HCT116 (cell line): ENCODE measurements around the gene CROT. TPM values are rescaled to one million over a fixed set of nuclear protein-coding genes. Genes with fewer than 3 reads are reported as not detected.

ENCODE experiments used
- ATAC-seq: fragments of 200-7000 bp; cut with Tn5 transposase; 2 replicates; pipeline ENCODE4 v1.9.1; 2020; ENCODE audit warnings: mild to moderate bottlenecking, moderate library complexity
- BruUV-seq: library from RNA; stranded (reverse); fragments of 400-500 nt; replicated peaks from 2 replicates; lab custom pipeline; 2021; lab: Mats Ljungman, UMichigan
- CTCF ChIA-PET: fragments of 300-600 bp; sonication (Branson Sonifier 250); formaldehyde crosslinking; loops from one replicate; lab custom pipeline; 2021; ENCODE audit warnings: antibody characterized with exemption; lab: Charles Lee
- POLR2A ChIA-PET: fragments of 300-600, 350-600 bp; sonication (Branson Sonifier 250); formaldehyde crosslinking; loops from one replicate; lab custom pipeline; 2021; ENCODE audit warnings: antibody characterized with exemption; lab: Charles Lee
- RAD21 ChIA-PET, 2 experiments: fragments of 300-600 bp; sonication (Branson Sonifier 250); formaldehyde crosslinking; loops; one replicate each; lab custom pipeline; 2023; ENCODE audit warnings: low total read pairs in 2 of 2; ENCODE audit not compliant: uncharacterized antibody in 2 of 2, unreplicated experiment in 2 of 2, low non-redundant PET in 1 of 2; lab: Charles Lee
- DNase-seq: peaks from one replicate; pipeline ENCODE4 v3.0.0-alpha.2; 2010; ENCODE audit warnings: low read depth, low spot score
- H2AFZ ChIP-seq: fragments of 200-600 bp; shearing (Covaris generic), sonication (generic); 2 replicates; pipeline ENCODE4 v1.6.1; 2017; ENCODE audit warnings: low read depth, mixed run types, mixed read lengths, antibody characterized with exemption, low read length; ENCODE audit not compliant: poor library complexity, severe bottlenecking
- H3K27ac ChIP-seq: 2 replicates; pipeline ENCODE4 v1.5.1; 2012; ENCODE audit warnings: low read depth, low read length
- H3K27me3 ChIP-seq: fragments of 200-600 bp; sonication (generic); 2 replicates; pipeline ENCODE4 v1.6.1; 2016; ENCODE audit warnings: mixed run types, low read length, mixed read lengths; ENCODE audit not compliant: insufficient read depth
- H3K36me3 ChIP-seq, 2 experiments: fragments of 200-500 bp in 1 of 2; fragments of 200-600 bp in 1 of 2; sonication (Bioruptor generic) in 1 of 2; sonication (generic) in 1 of 2; 2 replicates each; pipeline versions ENCODE4 v1.5.1 to v1.6.1; 2014 to 2016; ENCODE audit warnings: low read length in 2 of 2, inconsistent platforms in 1 of 2, mixed read lengths in 1 of 2, mixed run types in 1 of 2; ENCODE audit not compliant: insufficient read depth in 2 of 2, control insufficient read depth in 1 of 2
- H3K4me1 ChIP-seq, 2 experiments: fragments of 200-600 bp in 1 of 2; sonication (generic) in 1 of 2; 2 replicates each; pipeline versions ENCODE4 v1.5.1 to v1.6.1; 2012 to 2017; ENCODE audit warnings: low read length in 2 of 2, inconsistent platforms in 1 of 2, mild to moderate bottlenecking in 1 of 2, mixed read lengths in 1 of 2, mixed run types in 1 of 2, moderate library complexity in 1 of 2; ENCODE audit not compliant: insufficient read depth in 2 of 2, control insufficient read depth in 1 of 2
- H3K4me2 ChIP-seq: fragments of 200-600 bp; sonication (generic); 2 replicates; pipeline ENCODE4 v1.6.1; 2017; ENCODE audit warnings: mixed run types, low read length, mixed read lengths
- H3K4me3 ChIP-seq, 2 experiments: fragments of 200-600 bp in 1 of 2; sonication (generic) in 1 of 2; replicated peaks in 1 of 2; 2 replicates each; pipeline ENCODE4 v1.5.1; 2011 to 2016; ENCODE audit warnings: low read length in 2 of 2, control low read depth in 1 of 2, low read depth in 1 of 2, mild to moderate bottlenecking in 1 of 2, mixed read lengths in 1 of 2, mixed run types in 1 of 2
- H3K79me2 ChIP-seq: fragments of 200-600 bp; sonication (generic); 2 replicates; pipeline ENCODE4 v1.6.1; 2017; ENCODE audit warnings: mild to moderate bottlenecking, mixed run types, low read length, moderate library complexity, mixed read lengths; ENCODE audit not compliant: insufficient read depth
- H3K9ac ChIP-seq: fragments of 200-600 bp; sonication (generic); 2 replicates; pipeline ENCODE4 v1.6.1; 2016; ENCODE audit warnings: low read length, mixed read lengths
- H3K9me2 ChIP-seq: fragments of 200-600 bp; sonication (generic), shearing (Covaris generic); 2 replicates; pipeline ENCODE4 v1.6.1; 2017; ENCODE audit warnings: mixed run types, mild to moderate bottlenecking, moderate library complexity; ENCODE audit not compliant: insufficient read depth
- H3K9me3 ChIP-seq, 2 experiments: fragments of 200-500 bp in 1 of 2; fragments of 200-600 bp in 1 of 2; sonication (Bioruptor generic) in 1 of 2; sonication (generic) in 1 of 2; 2 replicates each; pipeline ENCODE4 v1.6.1; 2014 to 2017; ENCODE audit warnings: low read length in 2 of 2, mixed read lengths in 2 of 2, inconsistent platforms in 1 of 2, low read depth in 1 of 2, mild to moderate bottlenecking in 1 of 2, mixed run types in 1 of 2, moderate library complexity in 1 of 2; ENCODE audit not compliant: control insufficient read depth in 1 of 2, insufficient read depth in 1 of 2
- H4K20me1 ChIP-seq: fragments of 200-600 bp; sonication (generic), shearing (Covaris generic); 2 replicates; pipeline ENCODE4 v1.6.1; 2017; ENCODE audit warnings: mixed run types, mild to moderate bottlenecking, moderate library complexity; ENCODE audit not compliant: insufficient read depth
- EZH2 ChIP-seq: fragments of 200-600 bp; sonication (generic); IDR thresholded peaks from 2 replicates; pipeline ENCODE4 v1.6.1; 2017; ENCODE audit warnings: antibody characterized with exemption, mixed run types
- JUND ChIP-seq: IDR thresholded peaks from 2 replicates; pipeline ENCODE4 v1.6.1; 2012
- POLR2AphosphoS5 ChIP-seq: IDR thresholded peaks from 2 replicates; pipeline ENCODE4 v1.6.1; 2011; ENCODE audit warnings: mild to moderate bottlenecking, low read depth, low read length, moderate library complexity
- RAD21 ChIP-seq: IDR thresholded peaks from 2 replicates; pipeline ENCODE4 v1.6.1; 2012; ENCODE audit warnings: low read depth, mild to moderate bottlenecking
- intact Hi-C: fragments of 100-400 bp; cut with micrococcal nuclease; formaldehyde crosslinking; loops from 2 replicates; pipeline ENCODE4 v1.10.0; 2022
- total RNA-seq: library from RNA; stranded (reverse); gene quantifications from one replicate; pipeline ENCODE4 v1.2.1, GENCODE V29; 2021; ENCODE audit not compliant: unreplicated experiment
- TF ChIP-seq, protein P1 (sequence below), 3 experiments: fragments of 200-600 bp in 1 of 3; sonication (generic) in 1 of 3; IDR thresholded peaks in 2 of 3; conservative IDR thresholded peaks in 1 of 3; 2 replicates each; pipeline ENCODE4 v1.5.1; 2012 to 2017; ENCODE audit warnings: low read depth in 2 of 3, low read length in 2 of 3, antibody characterized with exemption in 1 of 3, borderline replicate concordance in 1 of 3, control low read depth in 1 of 3, mild to moderate bottlenecking in 1 of 3, mixed read lengths in 1 of 3, mixed run types in 1 of 3, moderate library complexity in 1 of 3; ENCODE audit not compliant: insufficient read depth in 1 of 3

Gene CROT
- total RNA-seq, 1 experiment from 2014 or later: 0.07 TPM

DNA sequence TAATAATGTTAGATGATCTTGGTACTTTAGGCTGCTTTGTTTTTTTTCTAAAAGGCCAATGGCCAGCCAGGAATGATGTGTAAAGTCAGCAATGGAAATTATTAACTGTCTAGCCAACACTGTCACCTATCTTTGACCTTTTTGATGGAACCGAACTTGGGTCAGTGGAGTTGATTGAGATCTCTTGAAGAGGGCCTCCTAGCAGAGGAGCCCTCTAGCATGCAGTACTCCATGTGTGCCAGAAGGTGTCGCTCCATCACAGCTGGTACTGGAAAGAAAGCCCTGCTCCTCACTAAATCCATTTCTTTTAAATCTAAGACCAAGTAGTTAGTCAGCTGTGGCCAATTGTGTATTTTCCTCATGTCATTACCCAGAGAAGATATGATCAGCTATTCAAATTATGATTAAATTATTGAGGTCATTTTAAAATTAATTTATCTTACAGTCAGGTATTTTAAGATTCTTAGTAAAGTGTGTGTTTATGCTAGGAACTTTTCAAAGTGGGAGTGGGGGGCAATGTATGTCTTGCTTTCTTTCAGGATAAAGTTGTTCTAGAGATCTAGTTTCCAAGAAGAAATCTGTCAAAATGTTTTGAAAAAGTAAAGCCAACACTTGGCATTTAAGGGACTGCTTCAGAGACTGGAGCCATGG is 33.1 kb upstream of the CROT start:
- no peak for TF ChIP-seq EZH2
- peak; percentile 90 for TF ChIP-seq RAD21
- TF ChIP-seq, protein P1, sequence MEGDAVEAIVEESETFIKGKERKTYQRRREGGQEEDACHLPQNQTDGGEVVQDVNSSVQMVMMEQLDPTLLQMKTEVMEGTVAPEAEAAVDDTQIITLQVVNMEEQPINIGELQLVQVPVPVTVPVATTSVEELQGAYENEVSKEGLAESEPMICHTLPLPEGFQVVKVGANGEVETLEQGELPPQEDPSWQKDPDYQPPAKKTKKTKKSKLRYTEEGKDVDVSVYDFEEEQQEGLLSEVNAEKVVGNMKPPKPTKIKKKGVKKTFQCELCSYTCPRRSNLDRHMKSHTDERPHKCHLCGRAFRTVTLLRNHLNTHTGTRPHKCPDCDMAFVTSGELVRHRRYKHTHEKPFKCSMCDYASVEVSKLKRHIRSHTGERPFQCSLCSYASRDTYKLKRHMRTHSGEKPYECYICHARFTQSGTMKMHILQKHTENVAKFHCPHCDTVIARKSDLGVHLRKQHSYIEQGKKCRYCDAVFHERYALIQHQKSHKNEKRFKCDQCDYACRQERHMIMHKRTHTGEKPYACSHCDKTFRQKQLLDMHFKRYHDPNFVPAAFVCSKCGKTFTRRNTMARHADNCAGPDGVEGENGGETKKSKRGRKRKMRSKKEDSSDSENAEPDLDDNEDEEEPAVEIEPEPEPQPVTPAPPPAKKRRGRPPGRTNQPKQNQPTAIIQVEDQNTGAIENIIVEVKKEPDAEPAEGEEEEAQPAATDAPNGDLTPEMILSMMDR (IDR thresholded peaks at IDR 0.05 in 2 of 3, conservative IDR thresholded peaks at IDR 0.05 in 1 of 3; ENCODE audit: borderline replicate concordance in 1 of 3, insufficient read depth in 1 of 3, low read depth in 2 of 3, low read length in 2 of 3): peak; percentile 82 to 99 (median 97)
- H3K9me3 ChIP-seq: no peaks in the 10 kb centered on the region
- H3K4me1 ChIP-seq: no peaks in the 10 kb centered on the region
- H3K79me2 ChIP-seq: no peaks in the 10 kb centered on the region
- H3K9me2 ChIP-seq: no peaks in the 10 kb centered on the region
- H3K4me3 ChIP-seq: no peak overlapping the region
- H3K4me2 ChIP-seq: no peak overlapping the region
- no peak overlapping the region for H2AFZ ChIP-seq
- intact Hi-C loops: loop anchor here (1.0 to 10.0 kb wide), 4 partner anchors 104 to 802 kb away; no protein-coding TSS in a partner anchor
- no peaks in the 10 kb centered on the region for H3K36me3 ChIP-seq
- no peak overlapping the region for H3K9ac ChIP-seq
- no peak overlapping the region for H3K27ac ChIP-seq
- CTCF ChIA-PET: interaction anchor here (0.7 to 2.7 kb wide), 3 partner anchors 12 to 103 kb away, joined by 3 to 14 read pairs (median 4); no protein-coding TSS in a partner anchor
- peak; percentile 29 for DNase-seq
- RAD21 ChIA-PET: interaction anchor here (1.0 kb wide), 2 partner anchors 104 kb away, joined by 3 to 4 read pairs; no protein-coding TSS in a partner anchor
- H4K20me1 ChIP-seq: no peaks in the 10 kb centered on the region
- no TSS peak for BruUV-seq
- ATAC-seq: peak; percentile 86
- H3K27me3 ChIP-seq: no peaks in the 10 kb centered on the region
- POLR2A ChIA-PET: no interaction called here

DNA sequence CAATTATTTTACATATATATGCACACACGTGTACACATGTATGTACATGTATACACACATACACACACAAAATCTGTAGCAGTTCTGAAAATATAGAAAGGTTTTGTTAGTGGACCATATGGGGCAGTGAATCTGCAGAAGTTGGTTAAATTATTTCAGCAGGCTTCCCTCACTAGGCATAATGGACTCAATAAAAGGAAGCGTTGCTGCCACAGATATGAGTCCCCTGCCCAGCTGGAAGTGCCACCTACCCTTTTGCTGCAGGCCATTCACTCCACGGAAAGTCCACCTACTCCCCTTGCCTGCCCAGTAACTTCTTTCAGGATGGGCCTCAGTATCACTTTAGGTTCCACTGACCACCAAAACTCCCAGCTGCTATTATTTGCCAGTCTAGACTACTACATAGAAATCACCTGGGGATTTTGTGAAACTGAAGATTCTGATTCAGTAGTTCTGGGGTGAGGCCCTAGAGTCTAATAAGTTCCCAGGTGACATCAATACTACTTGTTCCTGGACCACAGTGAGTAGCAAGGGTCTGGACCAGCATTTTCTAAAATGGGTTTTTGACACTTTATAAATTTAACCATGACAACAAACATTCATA is 29.3 kb upstream of the CROT start:
- no peaks in the 10 kb centered on the region for H4K20me1 ChIP-seq
- RAD21 ChIA-PET: no interaction called here
- H3K36me3 ChIP-seq: no peaks in the 10 kb centered on the region
- H3K27ac ChIP-seq: no peak overlapping the region
- ATAC-seq: no peak
- CTCF ChIA-PET: interaction anchor here (4.6 kb wide), 1 partner anchor 100 kb away, joined by 28 read pairs; no protein-coding TSS in a partner anchor
- no peak for DNase-seq
- TF ChIP-seq POLR2AphosphoS5: no peak
- no peak for TF ChIP-seq JUND
- H3K4me1 ChIP-seq: peaks cover 2 to 7% of the 10 kb centered on the region in 2 experiments; a peak in 1 of 4 replicates
- H3K27me3 ChIP-seq: no peaks in the 10 kb centered on the region
- H3K9ac ChIP-seq: no peak overlapping the region
- no peaks in the 10 kb centered on the region for H3K9me3 ChIP-seq
- H3K4me2 ChIP-seq: no peak overlapping the region
- H2AFZ ChIP-seq: no peak overlapping the region
- POLR2A ChIA-PET: no interaction called here
- no TSS peak for BruUV-seq
- H3K9me2 ChIP-seq: no peaks in the 10 kb centered on the region
- intact Hi-C loops: loop anchor here (10.0 kb wide), 1 partner anchor 799 kb away; no protein-coding TSS in a partner anchor
- H3K79me2 ChIP-seq: no peaks in the 10 kb centered on the region
- H3K4me3 ChIP-seq: no peak overlapping the region
